DND-41 (cell line): Measurements from ENCODE around the gene PRPSAP2.

ENCODE experiments used
- ATAC-seq: fragments of 200-7000 bp; cut with Tn5 transposase; 3 replicates; pipeline ENCODE4 v1.9.1; 2021; ENCODE audit warnings: low read depth; ENCODE audit not compliant: insufficient read depth
- DNase-seq: peaks from one replicate; pipeline ENCODE4 v3.0.0-alpha.2; 2020
- H2AFZ ChIP-seq: 2 replicates; pipeline ENCODE4 v1.6.0; 2012; ENCODE audit warnings: low read depth, low read length
- H3K27ac ChIP-seq: 2 replicates; pipeline ENCODE4 v1.5.1; 2012; ENCODE audit warnings: low read length, inconsistent platforms
- H3K27me3 ChIP-seq: fragments of 200-600 bp; sonication (generic); 2 replicates; pipeline ENCODE4 v1.6.0; 2012; ENCODE audit warnings: low read length, mild to moderate bottlenecking, inconsistent platforms; ENCODE audit not compliant: insufficient read depth, poor library complexity
- H3K36me3 ChIP-seq: 2 replicates; pipeline ENCODE4 v1.5.1; 2012; ENCODE audit warnings: low read length, inconsistent platforms; ENCODE audit not compliant: insufficient read depth
- H3K4me1 ChIP-seq: 2 replicates; pipeline ENCODE4 v1.5.1; 2012; ENCODE audit warnings: mild to moderate bottlenecking, low read length; ENCODE audit not compliant: insufficient read depth
- H3K4me2 ChIP-seq: 2 replicates; pipeline ENCODE4 v1.6.0; 2012; ENCODE audit warnings: mild to moderate bottlenecking, moderate library complexity, low read length, inconsistent platforms; ENCODE audit not compliant: insufficient read depth
- H3K4me3 ChIP-seq, 2 experiments: fragments of 200-600 bp in 1 of 2; shearing (Covaris generic) in 1 of 2; 2 replicates each; pipeline ENCODE4 v1.5.1; 2012 to 2016; ENCODE audit warnings: inconsistent platforms in 2 of 2, low read length in 2 of 2, mild to moderate bottlenecking in 2 of 2, low read depth in 1 of 2, moderate library complexity in 1 of 2
- H3K79me2 ChIP-seq: 2 replicates; pipeline ENCODE4 v1.6.0; 2012; ENCODE audit warnings: low read length, inconsistent platforms; ENCODE audit not compliant: insufficient read depth
- H3K9ac ChIP-seq: 2 replicates; pipeline ENCODE4 v1.6.0; 2012; ENCODE audit warnings: low read depth, mild to moderate bottlenecking, inconsistent platforms, low read length, moderate library complexity
- H3K9me3 ChIP-seq: 2 replicates; pipeline ENCODE4 v1.5.1; 2012; ENCODE audit warnings: low read length, moderate library complexity, mild to moderate bottlenecking, inconsistent platforms; ENCODE audit not compliant: insufficient read depth, severe bottlenecking
- H4K20me1 ChIP-seq: 2 replicates; pipeline ENCODE4 v1.6.0; 2012; ENCODE audit warnings: low read length; ENCODE audit not compliant: insufficient read depth
- EZH2 ChIP-seq: IDR thresholded peaks from 3 replicates; pipeline ENCODE4 v1.6.1; 2012; ENCODE audit warnings: borderline replicate concordance, low read depth, mild to moderate bottlenecking, moderate library complexity, low read length, inconsistent platforms; ENCODE audit not compliant: severe bottlenecking
- TF ChIP-seq, protein P1 (sequence below): IDR thresholded peaks from 2 replicates; pipeline ENCODE4 v1.5.1; 2012; ENCODE audit warnings: borderline replicate concordance, low read length, moderate library complexity, mild to moderate bottlenecking; ENCODE audit not compliant: poor library complexity, severe bottlenecking; ENCODE audit errors: extremely low read depth

Gene PRPSAP2

DNA sequence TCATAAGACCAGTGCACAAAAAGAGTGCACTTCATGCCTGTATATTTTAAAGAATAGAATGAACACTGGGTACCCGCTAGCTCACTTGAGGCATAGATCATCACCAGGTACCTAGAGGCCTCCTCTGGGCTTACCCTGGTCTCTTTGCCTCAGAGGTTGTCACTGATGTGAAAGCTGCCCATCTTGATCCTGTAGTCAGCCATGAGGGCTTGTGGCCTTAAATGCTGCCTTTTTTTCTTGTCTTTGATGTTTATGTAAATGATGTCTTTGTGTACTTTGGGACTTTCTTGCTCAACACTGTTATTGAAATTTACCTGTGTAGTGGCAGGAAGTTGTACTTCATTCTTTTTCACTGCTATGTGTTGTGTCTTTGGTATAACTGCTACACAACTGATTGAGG, 67.3 kb downstream of the PRPSAP2 start:
- DNase-seq (no peak), ATAC-seq (no peak)
- no peaks in the 10 kb centered on the region for H3K9me3 ChIP-seq
- no peak overlapping the region for H3K4me3 ChIP-seq
- H3K9ac ChIP-seq = no peak overlapping the region
- peaks cover 5% of the 10 kb centered on the region; the same call in 1 of the 2 replicates for H3K79me2 ChIP-seq
- TF ChIP-seq, protein P1, sequence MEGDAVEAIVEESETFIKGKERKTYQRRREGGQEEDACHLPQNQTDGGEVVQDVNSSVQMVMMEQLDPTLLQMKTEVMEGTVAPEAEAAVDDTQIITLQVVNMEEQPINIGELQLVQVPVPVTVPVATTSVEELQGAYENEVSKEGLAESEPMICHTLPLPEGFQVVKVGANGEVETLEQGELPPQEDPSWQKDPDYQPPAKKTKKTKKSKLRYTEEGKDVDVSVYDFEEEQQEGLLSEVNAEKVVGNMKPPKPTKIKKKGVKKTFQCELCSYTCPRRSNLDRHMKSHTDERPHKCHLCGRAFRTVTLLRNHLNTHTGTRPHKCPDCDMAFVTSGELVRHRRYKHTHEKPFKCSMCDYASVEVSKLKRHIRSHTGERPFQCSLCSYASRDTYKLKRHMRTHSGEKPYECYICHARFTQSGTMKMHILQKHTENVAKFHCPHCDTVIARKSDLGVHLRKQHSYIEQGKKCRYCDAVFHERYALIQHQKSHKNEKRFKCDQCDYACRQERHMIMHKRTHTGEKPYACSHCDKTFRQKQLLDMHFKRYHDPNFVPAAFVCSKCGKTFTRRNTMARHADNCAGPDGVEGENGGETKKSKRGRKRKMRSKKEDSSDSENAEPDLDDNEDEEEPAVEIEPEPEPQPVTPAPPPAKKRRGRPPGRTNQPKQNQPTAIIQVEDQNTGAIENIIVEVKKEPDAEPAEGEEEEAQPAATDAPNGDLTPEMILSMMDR = no peak
- TF ChIP-seq EZH2 = no peak
- H3K4me1 ChIP-seq = no peaks in the 10 kb centered on the region
- H4K20me1 ChIP-seq = no peaks in the 10 kb centered on the region; the same call in 1 of the 2 replicates
- H3K4me2 ChIP-seq = no peak overlapping the region
- H3K27me3 ChIP-seq = no peaks in the 10 kb centered on the region
- peaks cover 33% of the 10 kb centered on the region for H3K36me3 ChIP-seq
- no peak overlapping the region for H3K27ac ChIP-seq
- no peak overlapping the region for H2AFZ ChIP-seq

DNA sequence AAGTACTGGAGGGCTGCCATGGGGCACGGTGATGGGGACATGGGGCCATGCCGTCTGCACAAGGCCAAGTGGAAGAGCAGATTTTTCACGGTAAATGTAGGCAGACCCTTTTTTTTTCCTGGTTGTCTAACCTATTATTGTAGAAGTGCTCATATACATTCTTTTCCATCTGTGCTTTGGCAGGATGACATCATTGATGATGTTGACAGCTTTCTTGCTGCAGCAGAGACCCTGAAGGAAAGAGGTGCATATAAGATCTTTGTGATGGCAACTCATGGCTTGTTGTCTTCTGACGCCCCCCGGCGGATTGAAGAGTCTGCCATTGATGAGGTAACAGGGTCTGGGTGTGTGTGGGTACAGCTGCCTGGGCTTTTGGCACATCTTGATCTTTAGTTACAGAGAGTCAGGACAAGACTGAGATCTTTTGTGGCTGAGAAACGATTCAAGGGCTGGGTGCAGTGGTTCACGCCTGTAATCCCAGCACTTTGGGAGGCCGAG, 70.7 kb downstream of the PRPSAP2 start:
- H3K4me3 ChIP-seq = no peak overlapping the region
- no peak for ATAC-seq
- no peak overlapping the region for H3K4me2 ChIP-seq
- no peaks in the 10 kb centered on the region for H3K27me3 ChIP-seq
- no peaks in the 10 kb centered on the region; the same call in 1 of the 2 replicates for H4K20me1 ChIP-seq
- peaks cover 42% of the 10 kb centered on the region for H3K36me3 ChIP-seq
- no peak overlapping the region for H3K9ac ChIP-seq
- H3K4me1 ChIP-seq = no peaks in the 10 kb centered on the region
- no peaks in the 10 kb centered on the region for H3K9me3 ChIP-seq
- no peak overlapping the region for H2AFZ ChIP-seq
- no peak for TF ChIP-seq EZH2
- TF ChIP-seq, protein P1 = no peak
- H3K27ac ChIP-seq = no peak overlapping the region
- H3K79me2 ChIP-seq = no peaks in the 10 kb centered on the region
- no peak for DNase-seq

DNA sequence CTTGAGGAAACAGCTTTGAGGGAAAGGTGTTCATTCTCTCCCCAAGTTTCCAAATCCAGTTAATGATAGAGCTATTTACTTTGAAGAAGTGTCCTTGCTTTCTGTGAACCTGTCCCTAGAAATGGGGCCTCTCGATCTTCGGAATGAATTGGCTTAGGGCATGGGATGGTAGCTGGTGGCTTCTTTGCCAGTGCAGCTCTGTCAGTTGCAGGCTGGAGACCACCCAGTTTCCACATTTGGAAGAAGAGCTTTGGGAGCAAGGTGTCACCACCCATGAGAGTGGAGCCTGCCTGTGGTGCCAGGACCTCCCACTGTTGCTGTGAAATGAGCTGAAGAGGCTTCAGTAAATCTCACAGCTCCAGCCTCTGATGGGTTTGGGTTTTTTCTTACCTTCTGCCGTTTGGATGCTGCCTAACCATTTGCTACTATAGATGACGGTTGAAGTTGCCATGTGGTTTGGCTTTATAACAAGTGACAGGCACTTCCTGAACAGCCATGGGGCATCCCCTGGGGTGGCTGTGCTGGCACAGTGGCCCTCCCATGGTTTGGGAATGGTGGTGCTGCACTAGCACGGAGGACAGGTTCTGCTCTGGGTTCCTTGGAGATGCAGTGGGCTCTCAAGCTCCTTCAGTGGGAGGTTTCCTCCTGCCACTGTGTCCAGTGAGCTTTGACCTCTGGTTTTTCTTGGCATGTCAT, 74.6 kb downstream of the PRPSAP2 start:
- Histone ChIP-seq H3K27me3 (no peaks in the 10 kb centered on the region), H3K4me1 (no peaks in the 10 kb centered on the region), H4K20me1 (no peaks in the 10 kb centered on the region; the same call in 1 of the 2 replicates), H3K4me3 (no peak overlapping the region), H3K79me2 (no peaks in the 10 kb centered on the region), H3K9ac (no peak overlapping the region), H3K9me3 (no peaks in the 10 kb centered on the region), H3K4me2 (no peak overlapping the region), H2AFZ (no peak overlapping the region), H3K36me3 (peaks cover 26% of the 10 kb centered on the region; the same call in 1 of the 2 replicates), H3K27ac (no peak overlapping the region)
- ATAC-seq (no peak), DNase-seq (no peak)
- TF ChIP-seq, protein P1 = no peak
- TF ChIP-seq EZH2 = no peak
